Measurements from ENCODE around the gene GCN1. TPM values are rescaled to one million over a fixed set of nuclear protein-coding genes. Genes with fewer than 3 reads are reported as not detected.

The GCN1 gene
- total RNA-seq, 1 experiment from 2014 or later = 181 TPM

DNA sequence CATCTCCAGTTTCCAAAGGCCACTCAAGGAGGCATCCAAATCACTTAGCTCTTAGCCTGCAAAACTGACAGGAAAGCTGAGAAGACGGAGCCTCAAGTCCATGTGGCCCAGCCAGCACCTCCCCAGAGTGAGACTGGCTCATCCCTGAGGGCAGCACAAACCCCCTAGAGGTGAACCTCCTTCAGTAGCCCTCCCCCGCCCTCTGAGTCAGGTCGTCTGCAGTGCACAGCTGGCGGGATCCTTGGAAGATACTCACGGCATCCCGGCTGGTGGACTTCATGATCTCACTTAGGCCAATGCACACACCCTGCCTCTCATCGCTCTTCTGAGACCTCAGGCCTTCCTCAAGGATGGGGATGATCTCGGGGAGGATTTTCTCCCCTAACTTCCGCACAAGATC is 53.9 kb downstream of the GCN1 start (continued):
- TF ChIP-seq, protein P1, sequence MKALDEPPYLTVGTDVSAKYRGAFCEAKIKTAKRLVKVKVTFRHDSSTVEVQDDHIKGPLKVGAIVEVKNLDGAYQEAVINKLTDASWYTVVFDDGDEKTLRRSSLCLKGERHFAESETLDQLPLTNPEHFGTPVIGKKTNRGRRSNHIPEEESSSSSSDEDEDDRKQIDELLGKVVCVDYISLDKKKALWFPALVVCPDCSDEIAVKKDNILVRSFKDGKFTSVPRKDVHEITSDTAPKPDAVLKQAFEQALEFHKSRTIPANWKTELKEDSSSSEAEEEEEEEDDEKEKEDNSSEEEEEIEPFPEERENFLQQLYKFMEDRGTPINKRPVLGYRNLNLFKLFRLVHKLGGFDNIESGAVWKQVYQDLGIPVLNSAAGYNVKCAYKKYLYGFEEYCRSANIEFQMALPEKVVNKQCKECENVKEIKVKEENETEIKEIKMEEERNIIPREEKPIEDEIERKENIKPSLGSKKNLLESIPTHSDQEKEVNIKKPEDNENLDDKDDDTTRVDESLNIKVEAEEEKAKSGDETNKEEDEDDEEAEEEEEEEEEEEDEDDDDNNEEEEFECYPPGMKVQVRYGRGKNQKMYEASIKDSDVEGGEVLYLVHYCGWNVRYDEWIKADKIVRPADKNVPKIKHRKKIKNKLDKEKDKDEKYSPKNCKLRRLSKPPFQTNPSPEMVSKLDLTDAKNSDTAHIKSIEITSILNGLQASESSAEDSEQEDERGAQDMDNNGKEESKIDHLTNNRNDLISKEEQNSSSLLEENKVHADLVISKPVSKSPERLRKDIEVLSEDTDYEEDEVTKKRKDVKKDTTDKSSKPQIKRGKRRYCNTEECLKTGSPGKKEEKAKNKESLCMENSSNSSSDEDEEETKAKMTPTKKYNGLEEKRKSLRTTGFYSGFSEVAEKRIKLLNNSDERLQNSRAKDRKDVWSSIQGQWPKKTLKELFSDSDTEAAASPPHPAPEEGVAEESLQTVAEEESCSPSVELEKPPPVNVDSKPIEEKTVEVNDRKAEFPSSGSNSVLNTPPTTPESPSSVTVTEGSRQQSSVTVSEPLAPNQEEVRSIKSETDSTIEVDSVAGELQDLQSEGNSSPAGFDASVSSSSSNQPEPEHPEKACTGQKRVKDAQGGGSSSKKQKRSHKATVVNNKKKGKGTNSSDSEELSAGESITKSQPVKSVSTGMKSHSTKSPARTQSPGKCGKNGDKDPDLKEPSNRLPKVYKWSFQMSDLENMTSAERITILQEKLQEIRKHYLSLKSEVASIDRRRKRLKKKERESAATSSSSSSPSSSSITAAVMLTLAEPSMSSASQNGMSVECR (CRISPR knock-in tag; IDR thresholded peaks at IDR 0.05; ENCODE audit: borderline replicate concordance) = no peak
- TF ChIP-seq SMAD4 (CRISPR knock-in tag; IDR thresholded peaks at IDR 0.05) = no peak
- TF ChIP-seq RELA (CRISPR knock-in tag; IDR thresholded peaks at IDR 0.05; ENCODE audit: borderline replicate concordance) = no peak

DNA sequence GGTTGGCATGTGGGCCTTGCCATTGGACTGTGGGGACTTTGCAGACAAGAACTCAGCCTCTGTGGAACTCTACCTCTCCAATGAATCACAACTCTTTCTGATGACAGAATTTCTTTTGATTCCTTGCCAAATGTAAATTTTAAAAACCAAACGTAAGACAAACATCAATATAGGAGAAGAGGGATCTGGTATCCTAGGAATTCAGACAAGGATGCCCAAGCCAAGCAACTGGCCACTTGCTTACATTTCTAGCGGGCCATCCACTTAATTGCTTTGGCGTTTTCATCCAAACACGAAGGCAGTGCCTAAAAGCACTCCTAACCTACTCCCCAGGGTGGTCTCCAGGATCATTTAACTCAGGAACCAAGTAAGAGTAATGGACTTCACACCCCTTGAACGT is 54.6 kb downstream of the GCN1 start:
- Mint-ChIP-seq H3K4me3 (no peak overlapping the region), H3K9me3 (no peaks in the 10 kb centered on the region), H3K36me3 (peaks cover 86% of the 10 kb centered on the region), H3K27ac (no peak overlapping the region), H3K4me1 (no peaks in the 10 kb centered on the region), H3K27me3 (ENCODE audit: low read depth) (no peaks in the 10 kb centered on the region)
- TF ChIP-seq GRHL2 (CRISPR knock-in tag; IDR thresholded peaks at IDR 0.05; ENCODE audit: insufficient replicate concordance, severe bottlenecking) = no peak
- TF ChIP-seq RORB (CRISPR knock-in tag; IDR thresholded peaks at IDR 0.05) = no peak
- TF ChIP-seq MYBL2 (CRISPR knock-in tag; IDR thresholded peaks at IDR 0.05) = no peak
- ATAC-seq = no peak
- POLR2A ChIA-PET = no interaction called here
- DNase-seq (ENCODE audit: low spot score) = no peak
- CTCF ChIA-PET = no interaction called here

GRCh38 chr12:120138366-120138765 is 56.1 kb downstream of the GCN1 start:
- POLR2A ChIA-PET = no interaction called here
- no peak for ATAC-seq
- no peak overlapping the region for H3K4me3 Mint-ChIP-seq
- H3K27me3 Mint-ChIP-seq (ENCODE audit: low read depth) = no peaks in the 10 kb centered on the region
- H3K9me3 Mint-ChIP-seq = no peaks in the 10 kb centered on the region
- no peak overlapping the region for H3K27ac Mint-ChIP-seq
- H3K36me3 Mint-ChIP-seq = peaks cover 87% of the 10 kb centered on the region
- H3K4me1 Mint-ChIP-seq = no peaks in the 10 kb centered on the region
- DNase-seq (ENCODE audit: low spot score) = no peak
- TF ChIP-seq JUN (CRISPR knock-in tag; IDR thresholded peaks at IDR 0.05) = no peak
- no peak for TF ChIP-seq CREM (CRISPR knock-in tag; IDR thresholded peaks at IDR 0.05)
- no peak for TF ChIP-seq NFYB (CRISPR knock-in tag; conservative IDR thresholded peaks at IDR 0.05; ENCODE audit: low read depth)
- TF ChIP-seq, protein P2, sequence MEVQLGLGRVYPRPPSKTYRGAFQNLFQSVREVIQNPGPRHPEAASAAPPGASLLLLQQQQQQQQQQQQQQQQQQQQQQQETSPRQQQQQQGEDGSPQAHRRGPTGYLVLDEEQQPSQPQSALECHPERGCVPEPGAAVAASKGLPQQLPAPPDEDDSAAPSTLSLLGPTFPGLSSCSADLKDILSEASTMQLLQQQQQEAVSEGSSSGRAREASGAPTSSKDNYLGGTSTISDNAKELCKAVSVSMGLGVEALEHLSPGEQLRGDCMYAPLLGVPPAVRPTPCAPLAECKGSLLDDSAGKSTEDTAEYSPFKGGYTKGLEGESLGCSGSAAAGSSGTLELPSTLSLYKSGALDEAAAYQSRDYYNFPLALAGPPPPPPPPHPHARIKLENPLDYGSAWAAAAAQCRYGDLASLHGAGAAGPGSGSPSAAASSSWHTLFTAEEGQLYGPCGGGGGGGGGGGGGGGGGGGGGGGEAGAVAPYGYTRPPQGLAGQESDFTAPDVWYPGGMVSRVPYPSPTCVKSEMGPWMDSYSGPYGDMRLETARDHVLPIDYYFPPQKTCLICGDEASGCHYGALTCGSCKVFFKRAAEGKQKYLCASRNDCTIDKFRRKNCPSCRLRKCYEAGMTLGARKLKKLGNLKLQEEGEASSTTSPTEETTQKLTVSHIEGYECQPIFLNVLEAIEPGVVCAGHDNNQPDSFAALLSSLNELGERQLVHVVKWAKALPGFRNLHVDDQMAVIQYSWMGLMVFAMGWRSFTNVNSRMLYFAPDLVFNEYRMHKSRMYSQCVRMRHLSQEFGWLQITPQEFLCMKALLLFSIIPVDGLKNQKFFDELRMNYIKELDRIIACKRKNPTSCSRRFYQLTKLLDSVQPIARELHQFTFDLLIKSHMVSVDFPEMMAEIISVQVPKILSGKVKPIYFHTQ (CRISPR knock-in tag; IDR thresholded peaks at IDR 0.05) = no peak
- no peak for TF ChIP-seq ZNF219 (CRISPR knock-in tag; IDR thresholded peaks at IDR 0.05; ENCODE audit: borderline replicate concordance)
- TF ChIP-seq ZNF671 (CRISPR knock-in tag; IDR thresholded peaks at IDR 0.05) = no peak
- no peak for TF ChIP-seq NFE2L1 (CRISPR knock-in tag; IDR thresholded peaks at IDR 0.05)
- TF ChIP-seq, protein P3, sequence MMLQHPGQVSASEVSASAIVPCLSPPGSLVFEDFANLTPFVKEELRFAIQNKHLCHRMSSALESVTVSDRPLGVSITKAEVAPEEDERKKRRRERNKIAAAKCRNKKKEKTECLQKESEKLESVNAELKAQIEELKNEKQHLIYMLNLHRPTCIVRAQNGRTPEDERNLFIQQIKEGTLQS (CRISPR knock-in tag; conservative IDR thresholded peaks at IDR 0.05) = no peak
- no peak for TF ChIP-seq PREB (CRISPR knock-in tag; IDR thresholded peaks at IDR 0.05; ENCODE audit: borderline replicate concordance)
- TF ChIP-seq ZNF121 (CRISPR knock-in tag; IDR thresholded peaks at IDR 0.05) = no peak
- no peak for TF ChIP-seq HMGA2 (CRISPR knock-in tag; IDR thresholded peaks at IDR 0.05)
- TF ChIP-seq GRHL2 (CRISPR knock-in tag; IDR thresholded peaks at IDR 0.05; ENCODE audit: insufficient replicate concordance, severe bottlenecking) = no peak
- TF ChIP-seq ZNF138 (CRISPR knock-in tag; conservative IDR thresholded peaks at IDR 0.05) = no peak
- TF ChIP-seq ZNF416 (CRISPR knock-in tag; IDR thresholded peaks at IDR 0.05) = no peak
- TF ChIP-seq, protein P4, sequence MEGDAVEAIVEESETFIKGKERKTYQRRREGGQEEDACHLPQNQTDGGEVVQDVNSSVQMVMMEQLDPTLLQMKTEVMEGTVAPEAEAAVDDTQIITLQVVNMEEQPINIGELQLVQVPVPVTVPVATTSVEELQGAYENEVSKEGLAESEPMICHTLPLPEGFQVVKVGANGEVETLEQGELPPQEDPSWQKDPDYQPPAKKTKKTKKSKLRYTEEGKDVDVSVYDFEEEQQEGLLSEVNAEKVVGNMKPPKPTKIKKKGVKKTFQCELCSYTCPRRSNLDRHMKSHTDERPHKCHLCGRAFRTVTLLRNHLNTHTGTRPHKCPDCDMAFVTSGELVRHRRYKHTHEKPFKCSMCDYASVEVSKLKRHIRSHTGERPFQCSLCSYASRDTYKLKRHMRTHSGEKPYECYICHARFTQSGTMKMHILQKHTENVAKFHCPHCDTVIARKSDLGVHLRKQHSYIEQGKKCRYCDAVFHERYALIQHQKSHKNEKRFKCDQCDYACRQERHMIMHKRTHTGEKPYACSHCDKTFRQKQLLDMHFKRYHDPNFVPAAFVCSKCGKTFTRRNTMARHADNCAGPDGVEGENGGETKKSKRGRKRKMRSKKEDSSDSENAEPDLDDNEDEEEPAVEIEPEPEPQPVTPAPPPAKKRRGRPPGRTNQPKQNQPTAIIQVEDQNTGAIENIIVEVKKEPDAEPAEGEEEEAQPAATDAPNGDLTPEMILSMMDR (IDR thresholded peaks at IDR 0.05) = no peak
- TF ChIP-seq USF2 (CRISPR knock-in tag; IDR thresholded peaks at IDR 0.05) = no peak
- no peak for TF ChIP-seq MYBL2 (CRISPR knock-in tag; IDR thresholded peaks at IDR 0.05)
- CTCF ChIA-PET = no interaction called here
